ENCODE measurements around the gene LUC7L. TPM values are rescaled to one million over a fixed set of nuclear protein-coding genes. Genes with fewer than 3 reads are reported as not detected.

The LUC7L gene
- polyA plus RNA-seq, 1 donor (not counting 4 experiments of a cell fraction or from before 2014, with no cell fraction given) = 31.0 TPM

- Histone ChIP-seq H3K27me3 (ENCODE audit: control insufficient read depth, extremely low read depth, insufficient read depth, low read length) (peaks cover 19% of the 10 kb centered on the region), H3K4me2 (ENCODE audit: control insufficient read depth, extremely low read depth, insufficient read depth, low read depth, low read length) (no peak within 1 kb of the TSS), H3K9me3 (ENCODE audit: control insufficient read depth, low read depth, low read length) (no peaks in the 10 kb centered on the region), H3K27ac (ENCODE audit: control insufficient read depth, insufficient read depth, low read length) (no peak within 1 kb of the TSS), H3K9ac (ENCODE audit: control insufficient read depth, extremely low read depth, insufficient read depth, low read length) (no peak within 1 kb of the TSS), H3K9me1 (ENCODE audit: control insufficient read depth, extremely low read depth, insufficient read depth, low read length) (no peaks in the 10 kb centered on the region), H4K20me1 (ENCODE audit: control insufficient read depth, extremely low read depth, insufficient read depth, low read length) (no peaks in the 10 kb centered on the region), H2AFZ (ENCODE audit: control insufficient read depth, low read length) (no peak within 1 kb of the TSS), H3K4me3 (ENCODE audit: control insufficient read depth in 2 of 3, extremely low read depth in 1 of 3, insufficient read depth in 2 of 3, low read depth in 1 of 3, low read length in 3 of 3) (no peak within 1 kb of the TSS), H3K79me2 (ENCODE audit: control insufficient read depth, insufficient read depth, low read length) (no peaks in the 10 kb centered on the region), H3K4me1 (ENCODE audit: control insufficient read depth, extremely low read depth, insufficient read depth, low read length) (peaks cover 6% of the 10 kb centered on the region), H3K36me3 (ENCODE audit: control insufficient read depth in 2 of 2, extremely low read depth in 1 of 2, insufficient read depth in 2 of 2, low read length in 2 of 2) (no peaks in the 10 kb centered on the region)
- dilution Hi-C loops (cut with MboI; ENCODE audit: extremely low pct_ligation_motif_present, low sequenced_read_pairs) = no loop called here
- FAIRE-seq (no peak), DNase-seq (ENCODE audit: low read depth, low spot score) (no peak)
- no peak for TF ChIP-seq CTCF (optimal IDR thresholded peaks at IDR 0.05 in 1 of 3, IDR thresholded peaks at IDR 0.05 in 1 of 3, conservative IDR thresholded peaks at IDR 0.05 in 1 of 3; ENCODE audit: extremely low read depth in 1 of 3, insufficient read depth in 2 of 3, low read length in 3 of 3)
- TF ChIP-seq EZH2 (IDR thresholded peaks at IDR 0.05; ENCODE audit: low read length) = no peak
Measured at GRCh38 chr16:152141-153128, 76.8 kb downstream of the LUC7L start, which contains the start of gene HBZ. Gene HBZ, plus strand, starts transcription at chr16:152644. Its CDS starts 266 bp downstream, at chr16:152910.

GRCh38 chr16:149024-149660 is 80.1 kb downstream of the LUC7L start:
- no peaks in the 10 kb centered on the region for H3K9me1 ChIP-seq (ENCODE audit: control insufficient read depth, extremely low read depth, insufficient read depth, low read length)
- H3K9me3 ChIP-seq (ENCODE audit: control insufficient read depth, low read depth, low read length) = no peaks in the 10 kb centered on the region
- no peak overlapping the region for H3K4me3 ChIP-seq (ENCODE audit: control insufficient read depth in 2 of 3, extremely low read depth in 1 of 3, insufficient read depth in 2 of 3, low read depth in 1 of 3, low read length in 3 of 3)
- DNase-seq (ENCODE audit: low read depth, low spot score) (no peak), FAIRE-seq (no peak)
- H3K9ac ChIP-seq (ENCODE audit: control insufficient read depth, extremely low read depth, insufficient read depth, low read length) = no peak overlapping the region
- peaks cover 9% of the 10 kb centered on the region for H3K27me3 ChIP-seq (ENCODE audit: control insufficient read depth, extremely low read depth, insufficient read depth, low read length)
- dilution Hi-C loops (cut with MboI; ENCODE audit: extremely low pct_ligation_motif_present, low sequenced_read_pairs) = no loop called here
- H3K27ac ChIP-seq (ENCODE audit: control insufficient read depth, insufficient read depth, low read length) = no peak overlapping the region
- TF ChIP-seq CTCF (optimal IDR thresholded peaks at IDR 0.05 in 1 of 3, IDR thresholded peaks at IDR 0.05 in 1 of 3, conservative IDR thresholded peaks at IDR 0.05 in 1 of 3; ENCODE audit: extremely low read depth in 1 of 3, insufficient read depth in 2 of 3, low read length in 3 of 3) = no peak
- TF ChIP-seq EZH2 (IDR thresholded peaks at IDR 0.05; ENCODE audit: low read length) = no peak
- no peak overlapping the region for H3K4me2 ChIP-seq (ENCODE audit: control insufficient read depth, extremely low read depth, insufficient read depth, low read depth, low read length)
- H3K79me2 ChIP-seq (ENCODE audit: control insufficient read depth, insufficient read depth, low read length) = no peaks in the 10 kb centered on the region
- no peaks in the 10 kb centered on the region for H3K36me3 ChIP-seq (ENCODE audit: control insufficient read depth in 2 of 2, extremely low read depth in 1 of 2, insufficient read depth in 2 of 2, low read length in 2 of 2)
- no peaks in the 10 kb centered on the region for H3K4me1 ChIP-seq (ENCODE audit: control insufficient read depth, extremely low read depth, insufficient read depth, low read length)
- H4K20me1 ChIP-seq (ENCODE audit: control insufficient read depth, extremely low read depth, insufficient read depth, low read length) = no peaks in the 10 kb centered on the region
- H2AFZ ChIP-seq (ENCODE audit: control insufficient read depth, low read length) = no peak overlapping the region

Measured in keratinocyte (primary cell).